Measurements from ENCODE around the gene HOXB8. TPM values are rescaled to one million over a fixed set of nuclear protein-coding genes. Genes with fewer than 3 reads are reported as not detected.

The HOXB8 gene
- total and polyA plus RNA-seq, 8 donors: 0.32 to 1.6 (median 0.70) TPM

DNA sequence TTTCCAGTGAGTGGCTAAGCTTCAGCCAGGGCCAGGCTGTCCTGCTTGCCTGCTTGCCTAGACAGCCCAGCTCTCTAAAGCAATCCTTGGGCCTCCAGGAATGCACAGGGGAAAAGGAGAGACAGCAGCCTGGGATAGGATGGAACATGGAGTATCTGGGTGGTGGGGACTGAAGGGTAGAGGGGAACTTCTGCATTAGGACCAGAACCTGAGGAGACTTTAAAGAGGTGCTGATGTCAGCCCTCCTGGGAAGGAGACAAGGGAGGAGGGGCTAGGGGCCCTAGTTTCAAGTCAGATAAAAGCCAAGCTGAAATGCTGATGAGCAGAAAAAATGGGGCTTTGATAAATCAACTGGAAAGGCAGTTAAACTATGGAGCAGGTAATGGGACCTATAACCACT lies 6.1 kb downstream of the HOXB8 start:
- Histone ChIP-seq H3K4me3 (no peak overlapping the region), H3K27ac (no peak overlapping the region), H3K9me3 (no peaks in the 10 kb centered on the region), H3K4me1 (peaks cover 0 to 45% of the 10 kb centered on the region in 2 donors), H3K36me3 (no peaks in the 10 kb centered on the region), H3K27me3 (peaks cover 84 to 100% of the 10 kb centered on the region in 2 donors)
- TF ChIP-seq CTCF (IDR thresholded peaks at IDR 0.05): no peak
- intact Hi-C loops (cut with DNase I): no loop called here
- no peak for ATAC-seq
- DNase-seq: no peak

DNA sequence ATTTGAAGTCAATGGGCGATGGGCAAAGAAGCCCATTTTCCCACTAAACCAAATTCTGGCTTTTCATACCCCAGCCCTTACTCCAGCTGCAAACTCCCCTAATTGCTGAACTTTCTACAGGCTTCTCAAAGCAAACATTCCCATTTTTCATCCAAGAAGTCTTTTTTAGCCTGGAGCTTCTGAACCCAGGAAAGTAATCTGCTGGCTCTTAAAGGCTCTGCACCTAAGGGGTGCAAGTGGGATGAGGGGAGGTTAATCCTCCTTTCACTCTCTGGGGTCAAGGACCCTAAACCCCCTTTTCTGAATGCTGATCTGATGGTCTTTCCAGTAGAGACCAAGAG lies 6.6 kb downstream of the HOXB8 start:
- Histone ChIP-seq H3K4me3 (no peak overlapping the region), H3K36me3 (no peaks in the 10 kb centered on the region), H3K4me1 (peaks cover 0 to 41% of the 10 kb centered on the region in 2 donors), H3K9me3 (no peaks in the 10 kb centered on the region), H3K27ac (no peak overlapping the region), H3K27me3 (peaks cover 84 to 100% of the 10 kb centered on the region in 2 donors)
- TF ChIP-seq CTCF (IDR thresholded peaks at IDR 0.05): no peak
- no peak for DNase-seq
- intact Hi-C loops (cut with DNase I): no loop called here
- no peak for ATAC-seq

- intact Hi-C loops (cut with DNase I): no loop called here
- Histone ChIP-seq H3K27ac (no peak overlapping the region), H3K4me3 (no peak overlapping the region), H3K9me3 (no peaks in the 10 kb centered on the region), H3K4me1 (peaks cover 3 to 35% of the 10 kb centered on the region in 2 donors), H3K27me3 (peaks cover 87 to 100% of the 10 kb centered on the region in 2 donors), H3K36me3 (no peaks in the 10 kb centered on the region)
- TF ChIP-seq CTCF (IDR thresholded peaks at IDR 0.05): no peak
- DNase-seq (no peak), ATAC-seq (no peak)
Observed at GRCh38 chr17:48606892-48607614, 8.0 kb downstream of the HOXB8 start.

GRCh38 chr17:48605991-48606891 lies 8.9 kb downstream of the HOXB8 start:
- DNase-seq (no peak), ATAC-seq (no peak)
- Histone ChIP-seq H3K4me3 (no peak overlapping the region), H3K36me3 (no peaks in the 10 kb centered on the region), H3K27ac (no peak overlapping the region), H3K9me3 (no peaks in the 10 kb centered on the region), H3K27me3 (peaks cover 89 to 100% of the 10 kb centered on the region in 2 donors), H3K4me1 (peaks cover 3 to 30% of the 10 kb centered on the region in 2 donors)
- no peak for TF ChIP-seq CTCF (IDR thresholded peaks at IDR 0.05)
- intact Hi-C loops (cut with DNase I): no loop called here

DNA sequence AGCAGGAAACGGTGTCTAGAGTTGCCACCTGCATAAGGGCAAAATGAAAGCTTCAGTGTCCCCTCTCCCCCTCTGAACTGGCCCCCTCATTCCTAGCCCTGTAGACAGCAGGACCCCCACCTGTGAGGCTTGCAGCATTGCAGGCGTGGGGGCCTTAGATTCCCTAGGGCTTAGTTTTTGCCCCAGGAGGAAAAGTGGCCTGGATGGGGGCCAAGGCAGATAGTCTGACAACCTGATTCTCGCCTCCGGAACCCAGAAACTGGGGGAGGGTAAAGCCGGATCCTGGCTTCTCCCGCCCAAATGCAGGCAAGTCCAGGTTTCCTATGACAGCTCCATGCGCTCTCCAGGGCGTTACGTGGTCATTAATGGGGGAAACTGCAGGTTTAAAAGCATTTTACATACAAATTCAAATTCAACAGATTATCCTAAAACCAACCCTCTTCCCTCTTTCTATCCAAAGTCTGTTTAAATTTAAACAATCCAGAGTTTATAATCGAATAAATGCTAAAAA lies 9.6 kb downstream of the HOXB8 start:
- no peak overlapping the region for H3K4me3 ChIP-seq
- no peak for ATAC-seq
- DNase-seq: no peak
- H3K27ac ChIP-seq: no peak overlapping the region
- no peaks in the 10 kb centered on the region for H3K9me3 ChIP-seq
- no peaks in the 10 kb centered on the region for H3K36me3 ChIP-seq
- no peak for TF ChIP-seq CTCF (IDR thresholded peaks at IDR 0.05)
- H3K27me3 ChIP-seq: peaks cover 84 to 99% of the 10 kb centered on the region in 2 donors
- peaks cover 3 to 22% of the 10 kb centered on the region in 2 donors for H3K4me1 ChIP-seq
- intact Hi-C loops (cut with DNase I): no loop called here

Measured in left lung (tissue), 10 donors.